Pancreas (tissue), 10 donors: ENCODE measurements around the gene ZBBX. TPM values are rescaled to one million over a fixed set of nuclear protein-coding genes. Genes with fewer than 3 reads are reported as not detected.
"Not testable (repeated sequence)": the region's sequence is repeated elsewhere in the genome, so short reads cannot be mapped to it uniquely, and the experiment has no call there.

Experiments
- ATAC-seq, 4 donors: fragments of 200-7000 bp; cut with Tn5 transposase; one replicate each; pipeline versions ENCODE4 v1.8.0 to v1.9.1; 2020; ENCODE audit warnings: mild to moderate bottlenecking in 4 of 4, moderate library complexity in 4 of 4
- DNase-seq, 6 donors: peaks; one replicate each; pipeline ENCODE4 v3.0.0-alpha.2; 2020
- FAIRE-seq: peaks from 2 replicates; lab custom pipeline; 2012; peaks lifted over from hg19 to GRCh38; lab: Jason Lieb, UNC
- H3K27ac ChIP-seq, 4 donors: fragments of 200-600 bp; sonication (generic); 1 replicate in 3 of 4; 2 replicates in 1 of 4; pipeline versions ENCODE4 v1.5.0 to v1.8.0; 2020
- H3K27me3 ChIP-seq, 4 donors: fragments of 200-600 bp; one replicate each; pipeline ENCODE4 v1.8.0; 2021
- H3K36me3 ChIP-seq, 3 donors: fragments of 200-600 bp; sonication (generic) in 1 of 3; one replicate each; pipeline versions ENCODE4 v1.5.0 to v1.8.0; 2020 to 2021
- H3K4me1 ChIP-seq, 3 donors: fragments of 200-600 bp; one replicate each; pipeline ENCODE4 v1.8.0; 2021
- H3K4me3 ChIP-seq, 4 donors: fragments of 200-600 bp; sonication (generic) in 2 of 4; one replicate each; pipeline versions ENCODE4 v1.5.0 to v1.8.0; 2020 to 2021
- H3K9me3 ChIP-seq, 4 donors: fragments of 200-600 bp; one replicate each; pipeline ENCODE4 v1.8.0; 2021
- WGBS, 2 donors: extraction: QIAGEN DNeasy Blood & Tissue Kit; methylation state at CpG; one replicate each; pipeline ENCODE4 v1.1.7; 2013; 5-methylcytosine and 5-hydroxymethylcytosine counted together
- intact Hi-C, 3 donors: fragments of 100-400 bp; cut with DNase I; formaldehyde crosslinking; loops; one replicate each; pipeline versions ENCODE4 v1.11.1 to v1.14.2; 2022
- polyA plus RNA-seq, 2 donors: library from polyadenylated mRNA; stranded (reverse); fragments of 200-250 nt; gene quantifications; one replicate each; pipeline ENCODE4 v1.2.3, GENCODE V29; 2013
- total RNA-seq, 6 donors: library from RNA; stranded (reverse); fragmentation: NEBNext Ultra II Directional in 4 of 6; extraction: Animal tissue kit (Norgen Biotek cat#: 25700) in 4 of 6; gene quantifications; one replicate each; pipeline versions ENCODE4 v1.2.1 to v1.2.4, GENCODE V29; 2021 to 2023
- TF ChIP-seq, protein P1 (sequence below), 4 donors: fragments of 200-600 bp; sonication (generic) in 3 of 4; IDR thresholded peaks; one replicate each; pipeline versions ENCODE4 v1.5.0 to v1.8.0; 2021; ENCODE audit warnings: antibody characterized with exemption in 4 of 4
- donor health status: healthy with polysubstance abuse.
- donor health status: DM: no; HTN: no; CAD: no; lungs with moderate emphysema.
- donor health status: DM: no; HTN: no; CAD: no.
- donor health status: control.
- donor health status: control.
- donor health status: Bipolar disorder and iron deficiency.
- donor health status: DM: yes; HTN: yes; CAD: no.
- donor health status: DM: no; HTN: no; CAD: no.
- donor health status: DM: no; HTN: no; CAD: no.
- donor health status: DM: yes; HTN: yes; CAD: no.

ZBBX gene, protein sequence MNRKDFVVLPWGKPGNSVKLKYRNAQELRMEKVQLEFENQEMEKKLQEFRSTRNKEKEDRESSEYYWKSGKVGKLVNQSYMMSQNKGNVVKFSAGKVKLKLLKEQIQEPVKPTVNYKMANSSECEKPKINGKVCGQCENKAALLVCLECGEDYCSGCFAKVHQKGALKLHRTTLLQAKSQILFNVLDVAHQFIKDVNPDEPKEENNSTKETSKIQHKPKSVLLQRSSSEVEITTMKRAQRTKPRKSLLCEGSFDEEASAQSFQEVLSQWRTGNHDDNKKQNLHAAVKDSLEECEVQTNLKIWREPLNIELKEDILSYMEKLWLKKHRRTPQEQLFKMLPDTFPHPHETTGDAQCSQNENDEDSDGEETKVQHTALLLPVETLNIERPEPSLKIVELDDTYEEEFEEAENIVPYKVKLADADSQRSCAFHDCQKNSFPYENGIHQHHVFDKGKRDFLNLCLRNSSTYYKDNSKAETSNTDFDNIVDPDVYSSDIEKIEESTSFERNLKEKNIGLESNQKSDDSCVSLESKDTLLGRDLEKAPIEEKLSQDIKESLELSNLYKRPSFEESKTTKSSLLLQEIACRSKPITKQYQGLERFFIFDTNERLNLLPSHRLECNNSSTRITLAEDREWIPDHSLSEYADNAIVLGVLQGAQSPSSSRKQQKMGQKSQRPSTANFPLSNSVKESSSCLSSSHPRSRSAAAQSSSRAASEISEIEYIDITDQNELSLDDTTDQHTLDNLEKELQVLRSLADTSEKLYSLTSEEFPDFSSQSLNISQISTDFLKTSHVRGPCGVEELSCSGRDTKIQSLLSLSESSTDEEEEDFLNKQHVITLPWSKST
- total RNA-seq = not detected
- polyA plus RNA-seq = under 1 TPM in 1 of 2 donors, not detected in 1; 0.26 TPM

DNA sequence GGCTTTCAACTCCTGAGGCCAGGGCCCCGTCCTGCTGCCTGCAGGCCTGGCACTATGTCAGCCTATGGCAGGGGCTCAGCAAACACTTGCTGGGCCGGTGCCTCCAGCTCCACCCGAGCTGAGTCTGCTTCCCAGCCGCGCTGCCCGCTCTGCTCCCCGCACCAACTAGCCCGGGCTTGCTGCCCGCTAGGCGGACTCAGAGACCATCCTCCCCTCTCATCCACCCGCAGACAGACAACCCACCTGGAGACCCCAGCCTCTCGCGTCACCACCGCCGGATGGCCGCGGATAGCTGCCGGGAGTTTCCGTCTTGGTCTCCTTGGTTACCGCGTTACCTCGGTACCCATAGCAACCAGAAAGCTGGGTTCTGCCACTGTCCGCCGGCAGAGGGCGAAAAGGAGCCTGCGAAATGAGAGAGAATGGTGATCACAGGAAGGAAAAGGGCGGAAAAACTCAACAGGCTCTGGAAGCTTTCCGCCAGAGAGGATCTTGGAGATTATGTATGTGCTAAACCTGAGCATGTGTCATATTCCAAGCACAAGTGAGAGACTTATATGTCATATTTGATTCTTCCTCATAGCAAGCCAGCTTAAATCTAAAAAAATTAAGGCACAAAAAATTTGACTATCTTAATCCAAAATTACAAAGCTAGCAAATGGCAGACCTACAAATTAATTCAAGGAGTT lies at the start of gene ZBBX:
Gene ZBBX, minus strand, starts transcription at position 294 of the 686 bp plus-strand sequence. CDS start 7,396 bp downstream, outside the sequence.
- Histone ChIP-seq H3K27ac (no peak within 1 kb of the TSS), H3K9me3 (no peaks in the 10 kb centered on the region), H3K36me3 (no peaks in the 10 kb centered on the region), H3K27me3 (no peaks in the 10 kb centered on the region), H3K4me3 (peak within 1 kb of the TSS in 3 of 4 donors; percentile 18 to 50 (median 24)), H3K4me1 (peaks cover 0 to 10% (median 4%) of the 10 kb centered on the region in 3 donors)
- WGBS, 2 donors = 2 to 4% methylated on average over 28 of the region's 28 CpGs
- intact Hi-C loops = loop anchor here in 1 of 3 donors (5.0 kb wide), 1 partner anchor 502 kb away; no protein-coding TSS in a partner anchor
- FAIRE-seq (no peak), DNase-seq (peak; percentile 84 to 94 (median 92)), ATAC-seq (peak; percentile 99 to 100 (median 99))
- TF ChIP-seq, protein P1, sequence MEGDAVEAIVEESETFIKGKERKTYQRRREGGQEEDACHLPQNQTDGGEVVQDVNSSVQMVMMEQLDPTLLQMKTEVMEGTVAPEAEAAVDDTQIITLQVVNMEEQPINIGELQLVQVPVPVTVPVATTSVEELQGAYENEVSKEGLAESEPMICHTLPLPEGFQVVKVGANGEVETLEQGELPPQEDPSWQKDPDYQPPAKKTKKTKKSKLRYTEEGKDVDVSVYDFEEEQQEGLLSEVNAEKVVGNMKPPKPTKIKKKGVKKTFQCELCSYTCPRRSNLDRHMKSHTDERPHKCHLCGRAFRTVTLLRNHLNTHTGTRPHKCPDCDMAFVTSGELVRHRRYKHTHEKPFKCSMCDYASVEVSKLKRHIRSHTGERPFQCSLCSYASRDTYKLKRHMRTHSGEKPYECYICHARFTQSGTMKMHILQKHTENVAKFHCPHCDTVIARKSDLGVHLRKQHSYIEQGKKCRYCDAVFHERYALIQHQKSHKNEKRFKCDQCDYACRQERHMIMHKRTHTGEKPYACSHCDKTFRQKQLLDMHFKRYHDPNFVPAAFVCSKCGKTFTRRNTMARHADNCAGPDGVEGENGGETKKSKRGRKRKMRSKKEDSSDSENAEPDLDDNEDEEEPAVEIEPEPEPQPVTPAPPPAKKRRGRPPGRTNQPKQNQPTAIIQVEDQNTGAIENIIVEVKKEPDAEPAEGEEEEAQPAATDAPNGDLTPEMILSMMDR (IDR thresholded peaks at IDR 0.05) = peak; percentile 73 to 83 (median 79)

DNA sequence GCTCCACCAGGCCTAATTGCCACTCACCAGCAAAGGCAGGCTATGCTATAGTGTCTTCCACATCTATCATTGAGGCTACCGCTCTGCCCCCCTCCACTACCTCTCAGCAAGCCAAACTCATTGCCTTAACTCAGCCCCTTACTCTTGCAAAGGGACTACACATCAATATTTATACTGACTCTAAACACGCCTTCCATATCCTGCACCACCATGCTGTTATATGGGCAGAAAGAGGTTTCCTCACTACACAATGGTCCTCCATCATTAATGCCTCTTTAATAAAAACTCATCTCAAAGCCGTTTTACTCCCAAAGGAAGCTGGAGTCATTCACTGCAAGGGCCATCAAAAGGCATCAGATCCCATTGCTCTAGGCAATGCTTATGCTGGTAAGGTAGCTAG lies 46.9 kb upstream of the ZBBX start:
- H3K4me1 ChIP-seq, H3K9me3 ChIP-seq, H3K4me3 ChIP-seq, DNase-seq, ATAC-seq, H3K27me3 ChIP-seq, intact Hi-C loops, H3K36me3 ChIP-seq, FAIRE-seq, H3K27ac ChIP-seq: not testable (repeated sequence)
- 89% methylated on average over 3 of the region's 3 CpGs for WGBS, 2 donors

DNA sequence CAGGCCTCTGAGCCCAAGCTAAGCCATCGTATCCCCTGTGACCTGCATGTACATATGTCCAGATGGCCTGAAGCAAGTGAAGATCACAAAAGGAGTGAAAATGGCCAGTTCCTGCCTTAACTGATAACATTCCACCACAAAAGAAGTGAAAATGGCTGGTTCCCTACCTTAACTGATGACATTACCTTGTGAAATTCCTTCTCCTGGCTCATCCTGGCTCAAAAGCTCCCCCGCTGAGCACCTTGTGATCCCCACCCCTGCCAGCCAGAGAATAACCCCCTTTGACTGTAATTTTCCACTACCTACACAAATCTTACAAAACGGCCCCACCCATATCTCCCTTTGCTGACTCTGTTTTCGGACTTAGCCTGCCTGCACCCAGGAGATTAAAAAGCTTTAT lies 42.3 kb upstream of the ZBBX start:
- ATAC-seq, intact Hi-C loops, H3K4me1 ChIP-seq, H3K4me3 ChIP-seq, H3K27me3 ChIP-seq, H3K36me3 ChIP-seq, FAIRE-seq, DNase-seq, H3K27ac ChIP-seq, H3K9me3 ChIP-seq: not testable (repeated sequence)
- WGBS, 2 donors = 83 to 88% methylated on average over 4 of the region's 4 CpGs

DNA sequence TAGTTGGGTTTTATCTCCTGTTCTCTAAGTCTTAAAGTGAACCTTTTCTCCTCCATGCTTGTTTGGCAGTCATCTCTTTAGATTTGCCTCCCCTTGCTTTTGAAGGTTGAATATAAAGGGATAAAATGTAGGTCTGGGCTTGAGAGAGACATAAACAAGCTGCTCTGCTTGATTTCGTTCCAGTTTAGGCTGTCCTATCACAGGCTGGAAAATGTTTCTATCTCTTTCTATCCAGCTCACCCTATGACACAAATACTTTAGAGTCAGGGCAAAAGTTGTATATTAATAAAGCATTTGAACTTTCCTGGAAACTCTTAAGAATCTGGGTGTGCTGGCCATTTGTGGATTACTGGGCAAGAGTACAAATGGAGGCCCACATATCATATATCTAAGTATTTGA lies 29.5 kb upstream of the ZBBX start:
- FAIRE-seq = no peak
- Histone ChIP-seq H3K9me3 (no peaks in the 10 kb centered on the region), H3K4me3 (no peak overlapping the region), H3K27ac (no peak overlapping the region), H3K4me1 (no peaks in the 10 kb centered on the region), H3K27me3 (no peaks in the 10 kb centered on the region), H3K36me3 (no peaks in the 10 kb centered on the region)
- TF ChIP-seq, protein P1 (IDR thresholded peaks at IDR 0.05) = no peak
- ATAC-seq = no peak
- DNase-seq = no peak
- WGBS, 2 donors = 85 to 90% methylated on average over 1 of the region's 1 CpG
- intact Hi-C loops = loop anchor here in 1 of 3 donors (10.0 kb wide), 1 partner anchor 275 kb away; no protein-coding TSS in a partner anchor

DNA sequence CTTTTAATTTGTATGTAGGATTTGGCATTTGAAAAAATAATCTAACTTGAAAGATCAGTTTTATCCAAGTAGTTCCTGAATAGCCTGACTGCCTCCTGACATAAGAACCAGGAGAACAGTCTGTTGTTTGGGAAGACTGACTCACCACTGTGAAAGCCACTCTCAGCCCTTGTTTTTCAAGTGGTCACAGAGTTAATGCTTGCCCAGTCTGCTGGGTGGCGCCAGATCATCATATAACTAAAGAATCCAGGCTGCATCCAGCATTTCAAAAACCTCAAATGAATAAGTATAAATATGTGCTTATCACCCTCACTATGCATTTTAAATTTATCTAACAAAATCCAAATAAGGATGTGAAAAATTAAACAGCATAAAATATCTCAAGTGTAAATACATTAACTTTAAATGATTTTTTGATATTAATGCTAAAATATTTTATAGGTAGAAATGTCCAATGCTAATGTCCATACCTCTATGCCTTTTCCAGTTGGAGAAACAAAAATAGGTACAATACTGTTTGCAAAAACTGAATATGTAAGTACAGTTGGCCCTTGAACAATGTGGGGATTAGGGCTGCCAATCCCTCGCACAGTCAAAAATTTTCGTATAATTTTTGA lies 26.9 kb upstream of the ZBBX start:
- H3K4me3 ChIP-seq = no peak overlapping the region
- intact Hi-C loops = loop anchor here in 1 of 3 donors (10.0 kb wide), 1 partner anchor 278 kb away; no protein-coding TSS in a partner anchor
- no peaks in the 10 kb centered on the region for H3K9me3 ChIP-seq
- TF ChIP-seq, protein P1 (IDR thresholded peaks at IDR 0.05) = peak in 3 of 4 donors; percentile 32 to 66 (median 52)
- no peak for FAIRE-seq
- H3K36me3 ChIP-seq = no peaks in the 10 kb centered on the region
- whole genome bisulfite sequencing, 2 donors = 51 to 66% methylated on average over 3 of the region's 3 CpGs
- H3K27me3 ChIP-seq = no peaks in the 10 kb centered on the region
- H3K27ac ChIP-seq = no peak overlapping the region
- DNase-seq = peak in 5 of 6 donors; percentile 41 to 75 (median 60)
- H3K4me1 ChIP-seq = no peaks in the 10 kb centered on the region
- ATAC-seq = peak; percentile 97 to 100 (median 100)
